Measurements from ENCODE around the gene TUBE1.

TUBE1 gene

DNA sequence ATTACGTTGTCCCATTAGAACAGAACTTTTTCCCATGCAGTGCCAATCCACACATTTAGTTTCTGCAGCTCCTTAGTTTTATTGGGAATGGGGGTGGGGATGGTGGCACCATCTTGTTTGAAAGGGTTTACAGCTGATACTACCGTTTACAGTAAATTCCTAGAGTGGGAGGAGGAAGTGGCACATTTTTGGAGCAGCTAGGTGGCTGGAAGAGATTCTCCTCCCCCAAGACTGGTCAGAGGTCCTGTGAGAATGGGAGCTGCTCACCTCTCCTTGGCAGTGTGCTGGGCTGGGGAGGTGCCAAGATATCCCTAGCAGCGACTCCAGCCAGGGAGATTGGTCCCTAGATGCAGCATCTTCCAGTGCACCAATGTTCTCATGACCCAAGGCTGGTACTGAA is 45.7 kb downstream of the TUBE1 start:
- no peak for DNase-seq (ENCODE audit: extremely low read depth, low read depth)
- no peak for TF ChIP-seq CTCF (IDR thresholded peaks at IDR 0.05; ENCODE audit: low read depth, low read length, missing control alignments)
- H3K4me3 ChIP-seq (replicated peaks; ENCODE audit: low read depth, low read length) = no peak overlapping the region

GRCh38 chr6:112040956-112041355 is 46.3 kb downstream of the TUBE1 start:
- no peak overlapping the region for H3K4me3 ChIP-seq (replicated peaks; ENCODE audit: low read depth, low read length)
- no peak for TF ChIP-seq CTCF (IDR thresholded peaks at IDR 0.05; ENCODE audit: low read depth, low read length, missing control alignments)
- no peak for DNase-seq (ENCODE audit: extremely low read depth, low read depth)

- no peak overlapping the region for H3K4me3 ChIP-seq (replicated peaks; ENCODE audit: low read depth, low read length)
- TF ChIP-seq CTCF (IDR thresholded peaks at IDR 0.05; ENCODE audit: low read depth, low read length, missing control alignments) = no peak
- DNase-seq (ENCODE audit: extremely low read depth, low read depth) = no peak
Observed at GRCh38 chr6:112039431-112039770, 47.9 kb downstream of the TUBE1 start.

DNA sequence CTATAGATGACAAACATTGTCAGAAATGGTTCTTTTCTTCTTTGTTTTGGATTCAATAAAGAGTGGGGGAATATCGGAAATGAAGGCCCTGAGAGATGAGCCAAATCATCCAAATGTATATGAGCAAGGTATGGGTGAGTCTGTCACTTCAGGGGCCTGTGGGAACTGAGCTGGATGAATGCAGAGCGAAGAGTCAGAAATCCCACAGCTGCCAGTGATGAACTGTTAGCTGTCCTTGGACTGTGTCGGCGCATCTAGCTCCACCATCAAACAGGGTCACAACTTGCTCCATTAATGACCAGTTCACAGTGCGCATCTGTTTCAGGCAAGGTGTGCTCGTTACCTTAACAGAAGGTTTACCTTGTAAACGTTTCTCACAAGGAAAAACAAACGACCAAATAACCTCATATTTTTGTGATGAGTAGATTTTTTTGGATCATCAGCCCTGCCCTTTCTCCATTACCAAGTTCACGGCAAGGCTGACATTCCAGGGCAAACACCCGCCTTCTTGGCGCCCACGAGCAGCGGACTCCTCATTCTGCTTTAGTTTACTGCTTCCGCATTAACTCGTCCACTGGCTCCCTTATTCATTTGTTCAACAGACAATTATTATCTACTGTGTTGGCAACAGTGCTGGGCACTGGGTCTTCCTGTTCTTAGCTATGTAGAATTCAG is 48.4 kb downstream of the TUBE1 start:
- H3K4me3 ChIP-seq (replicated peaks; ENCODE audit: low read depth, low read length) = no peak overlapping the region
- DNase-seq (ENCODE audit: extremely low read depth, low read depth) = no peak
- no peak for TF ChIP-seq CTCF (IDR thresholded peaks at IDR 0.05; ENCODE audit: low read depth, low read length, missing control alignments)

DNA sequence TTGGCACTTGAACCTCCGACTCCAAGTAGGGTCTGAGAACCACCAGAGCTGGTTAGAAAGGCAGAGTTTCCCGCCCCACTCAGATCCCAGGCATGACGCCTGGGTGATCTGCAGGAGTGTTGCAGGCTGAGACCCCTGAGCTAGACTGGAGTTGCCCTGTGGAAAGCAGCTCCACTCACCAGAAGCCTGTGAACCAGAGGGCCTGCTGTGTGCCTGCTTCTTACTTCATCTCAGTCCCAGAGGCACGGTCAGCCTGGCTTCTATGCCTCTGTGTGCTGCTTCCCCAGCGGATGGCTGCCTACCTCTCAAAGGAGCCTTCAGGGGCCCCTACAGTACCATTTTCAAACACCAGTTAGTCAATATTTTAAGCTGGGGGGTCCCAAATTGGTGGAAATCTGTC is 49.0 kb downstream of the TUBE1 start:
- TF ChIP-seq CTCF (IDR thresholded peaks at IDR 0.05; ENCODE audit: low read depth, low read length, missing control alignments) = no peak
- no peak overlapping the region for H3K4me3 ChIP-seq (replicated peaks; ENCODE audit: low read depth, low read length)
- DNase-seq (ENCODE audit: extremely low read depth, low read depth) = no peak

DNA sequence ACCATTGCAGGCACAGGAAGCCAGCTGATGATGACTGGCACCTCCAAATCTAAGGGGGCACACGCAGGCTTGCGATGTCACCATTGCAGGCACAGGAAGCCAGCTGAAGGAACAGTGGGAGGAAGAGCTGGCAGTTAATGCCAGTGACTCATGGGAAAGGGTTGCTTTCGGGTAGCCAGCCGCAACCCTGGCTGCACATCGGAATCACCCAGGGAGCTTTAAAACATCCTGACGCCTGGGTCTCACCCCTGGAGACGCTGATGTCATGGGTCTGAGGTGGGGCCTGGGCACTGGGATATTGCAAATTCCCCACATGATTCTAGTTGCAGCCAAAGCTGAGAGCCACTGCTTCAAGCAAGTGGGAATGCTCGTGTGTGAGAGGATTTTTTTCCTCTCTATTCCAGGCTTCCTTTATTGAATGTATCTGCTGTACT is 49.5 kb downstream of the TUBE1 start:
- H3K4me3 ChIP-seq (replicated peaks; ENCODE audit: low read depth, low read length) = no peak overlapping the region
- no peak for DNase-seq (ENCODE audit: extremely low read depth, low read depth)
- no peak for TF ChIP-seq CTCF (IDR thresholded peaks at IDR 0.05; ENCODE audit: low read depth, low read length, missing control alignments)

DNA sequence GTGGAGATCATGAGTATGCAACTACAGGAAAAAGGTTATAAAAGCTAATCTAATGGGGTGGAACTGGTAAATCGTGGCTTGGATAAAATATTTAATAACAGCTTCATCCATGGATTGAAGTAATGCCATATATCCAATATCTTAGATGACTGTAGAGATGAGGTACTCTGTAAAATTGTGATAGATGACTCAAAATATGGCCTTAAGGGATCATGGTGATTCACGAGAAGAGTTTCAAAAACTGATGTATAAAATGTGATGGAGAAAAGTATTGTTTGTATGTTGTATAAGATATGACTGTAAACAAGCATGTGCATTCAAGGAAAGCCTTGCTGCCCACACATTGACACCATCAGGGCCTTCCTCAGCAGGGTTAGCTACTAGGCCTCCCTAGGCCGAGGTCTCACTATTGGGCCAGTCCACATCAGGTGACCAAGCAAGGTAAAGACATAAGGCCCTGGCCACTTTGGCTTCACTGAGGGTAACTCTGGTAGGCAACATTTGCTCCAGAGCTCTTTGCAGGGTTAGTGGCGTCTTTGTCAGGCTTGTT is 51.1 kb downstream of the TUBE1 start:
- TF ChIP-seq CTCF (IDR thresholded peaks at IDR 0.05; ENCODE audit: low read depth, low read length, missing control alignments) = no peak
- H3K4me3 ChIP-seq (replicated peaks; ENCODE audit: low read depth, low read length) = no peak overlapping the region
- DNase-seq (ENCODE audit: extremely low read depth, low read depth) = no peak

Data from HFF-Myc (cell line).